Keratinocyte (primary cell): ENCODE data around the gene AFDN. TPM values are rescaled to one million over a fixed set of nuclear protein-coding genes. Genes with fewer than 3 reads are reported as not detected.

Experiments used
- DNase-seq: peaks from one replicate; pipeline ENCODE4 v3.0.0-alpha.2; 2011; ENCODE audit warnings: low read depth, missing footprints, low spot score
- FAIRE-seq: peaks from 2 replicates; lab custom pipeline; 2011; peaks lifted over from hg19 to GRCh38; lab: Jason Lieb, UNC
- H2AFZ ChIP-seq: 2 replicates; pipeline ENCODE4 v1.6.0; 2012; ENCODE audit warnings: low read length, control low read depth, inconsistent platforms; ENCODE audit not compliant: control insufficient read depth
- H3K27ac ChIP-seq: 2 replicates; pipeline ENCODE4 v1.5.1; 2011; ENCODE audit warnings: low read length; ENCODE audit not compliant: control insufficient read depth, insufficient read depth
- H3K27me3 ChIP-seq: 3 replicates; pipeline ENCODE4 v1.6.0; 2011; ENCODE audit warnings: low read length; ENCODE audit not compliant: control insufficient read depth, insufficient read depth; ENCODE audit errors: extremely low read depth
- H3K36me3 ChIP-seq, 2 experiments: 2 replicates in 1 of 2; 3 replicates in 1 of 2; pipeline ENCODE4 v1.5.1; 2011; ENCODE audit warnings: low read length in 2 of 2, mild to moderate bottlenecking in 1 of 2; ENCODE audit not compliant: control insufficient read depth in 2 of 2, insufficient read depth in 2 of 2; ENCODE audit errors: extremely low read depth in 1 of 2
- H3K4me1 ChIP-seq: 3 replicates; pipeline ENCODE4 v1.5.1; 2011; ENCODE audit warnings: low read length; ENCODE audit not compliant: control insufficient read depth, insufficient read depth; ENCODE audit errors: extremely low read depth
- H3K4me2 ChIP-seq: 3 replicates; pipeline ENCODE4 v1.6.0; 2011; ENCODE audit warnings: low read depth, low read length; ENCODE audit not compliant: control insufficient read depth, insufficient read depth; ENCODE audit errors: extremely low read depth
- H3K4me3 ChIP-seq, 3 experiments: fragments of 200-600 bp in 1 of 3; sonication (generic) in 1 of 3; 2 replicates in 2 of 3; 3 replicates in 1 of 3; pipeline ENCODE4 v1.5.1; 2011 to 2016; ENCODE audit warnings: low read length in 3 of 3, mild to moderate bottlenecking in 3 of 3, control low read depth in 2 of 3, inconsistent platforms in 1 of 3, low read depth in 1 of 3, mixed read lengths in 1 of 3, mixed run types in 1 of 3, moderate library complexity in 1 of 3; ENCODE audit not compliant: control insufficient read depth in 2 of 3, insufficient read depth in 2 of 3; ENCODE audit errors: extremely low read depth in 1 of 3
- H3K79me2 ChIP-seq: 2 replicates; pipeline ENCODE4 v1.6.0; 2012; ENCODE audit warnings: low read length; ENCODE audit not compliant: control insufficient read depth, insufficient read depth
- H3K9ac ChIP-seq: 3 replicates; pipeline ENCODE4 v1.6.0; 2011; ENCODE audit warnings: low read length; ENCODE audit not compliant: control insufficient read depth, insufficient read depth; ENCODE audit errors: extremely low read depth
- H3K9me1 ChIP-seq: 3 replicates; pipeline ENCODE4 v1.6.0; 2011; ENCODE audit warnings: low read length; ENCODE audit not compliant: control insufficient read depth, insufficient read depth; ENCODE audit errors: extremely low read depth
- H3K9me3 ChIP-seq: 2 replicates; pipeline ENCODE4 v1.5.1; 2012; ENCODE audit warnings: low read depth, low read length; ENCODE audit not compliant: control insufficient read depth
- H4K20me1 ChIP-seq: 3 replicates; pipeline ENCODE4 v1.6.0; 2011; ENCODE audit warnings: low read length; ENCODE audit not compliant: control insufficient read depth, insufficient read depth; ENCODE audit errors: extremely low read depth
- CTCF ChIP-seq, 3 experiments: IDR thresholded peaks in 1 of 3; conservative IDR thresholded peaks in 1 of 3; optimal IDR thresholded peaks in 1 of 3; 2 replicates in 2 of 3; 3 replicates in 1 of 3; pipeline versions ENCODE3 to v1.5.1; 2011; ENCODE audit warnings: low read length in 3 of 3, mild to moderate bottlenecking in 3 of 3, moderate library complexity in 2 of 3, control low read depth in 1 of 3, inconsistent platforms in 1 of 3; ENCODE audit not compliant: insufficient read depth in 2 of 3; ENCODE audit errors: extremely low read depth in 1 of 3
- EZH2 ChIP-seq: IDR thresholded peaks from one replicate; pipeline ENCODE4 v1.6.1; 2012; ENCODE audit warnings: inconsistent platforms, mild to moderate bottlenecking, low read length, moderate library complexity
- dilution Hi-C: fragments of 300-500 bp; cut with MboI; formaldehyde crosslinking; loops from one replicate; pipeline ENCODE4 v1.7.0; 2020; ENCODE audit warnings: low sequenced_read_pairs; ENCODE audit not compliant: extremely low pct_ligation_motif_present
- polyA plus RNA-seq, 5 experiments: library from polyadenylated mRNA; depleted of rRNA in 3 of 5; stranded (reverse) in 3 of 5; stranded (forward) in 1 of 5; unstranded in 1 of 5; fragments of >200 nt; gene quantifications; 1 replicate in 1 of 5; 2 replicates in 3 of 5; 3 replicates in 1 of 5; pipeline versions ENCODE4 v1.2.1 to v1.2.3, GENCODE V29; 2011 to 2012; ENCODE audit warnings: missing spikeins in 2 of 5, low read depth in 1 of 5, low replicate concordance in 1 of 5

The AFDN gene
- polyA plus RNA-seq, 1 donor (not counting 4 experiments of a cell fraction or from before 2014, with no cell fraction given): 46.5 TPM

- Histone ChIP-seq H2AFZ (no peak overlapping the region), H3K9me3 (peaks cover 14% of the 10 kb centered on the region), H3K4me3 (no peak overlapping the region), H3K36me3 (no peaks in the 10 kb centered on the region), H3K79me2 (no peaks in the 10 kb centered on the region), H4K20me1 (no peaks in the 10 kb centered on the region), H3K27me3 (peaks cover 35% of the 10 kb centered on the region), H3K9ac (no peak overlapping the region), H3K27ac (no peak overlapping the region), H3K4me1 (peaks cover 8% of the 10 kb centered on the region), H3K9me1 (no peaks in the 10 kb centered on the region), H3K4me2 (no peak overlapping the region)
- no peak for FAIRE-seq
- TF ChIP-seq EZH2: no peak
- TF ChIP-seq CTCF (optimal IDR thresholded peaks at IDR 0.05 in 1 of 3, IDR thresholded peaks at IDR 0.05 in 1 of 3, conservative IDR thresholded peaks at IDR 0.05 in 1 of 3; ENCODE audit: extremely low read depth in 1 of 3, insufficient read depth in 2 of 3, low read length in 3 of 3): no peak
- dilution Hi-C loops: no loop called here
- DNase-seq: no peak
These were observed 182.6 kb downstream of the AFDN start for GRCh38 chr6:168009331-168009730.

GRCh38 chr6:168011291-168011690 lies 184.6 kb downstream of the AFDN start:
- TF ChIP-seq CTCF (optimal IDR thresholded peaks at IDR 0.05 in 1 of 3, IDR thresholded peaks at IDR 0.05 in 1 of 3, conservative IDR thresholded peaks at IDR 0.05 in 1 of 3; ENCODE audit: extremely low read depth in 1 of 3, insufficient read depth in 2 of 3, low read length in 3 of 3): no peak
- no peak for TF ChIP-seq EZH2
- dilution Hi-C loops: no loop called here
- Histone ChIP-seq H3K36me3 (no peaks in the 10 kb centered on the region), H4K20me1 (no peaks in the 10 kb centered on the region), H3K79me2 (no peaks in the 10 kb centered on the region), H3K4me1 (peaks cover 8% of the 10 kb centered on the region), H3K9me1 (no peaks in the 10 kb centered on the region), H3K9me3 (peaks cover 22% of the 10 kb centered on the region), H2AFZ (no peak overlapping the region), H3K4me3 (no peak overlapping the region), H3K27me3 (peaks cover 29% of the 10 kb centered on the region), H3K9ac (no peak overlapping the region), H3K4me2 (no peak overlapping the region), H3K27ac (no peak overlapping the region)
- no peak for DNase-seq
- FAIRE-seq: no peak
